Diencephalon (tissue), 1 donor: ENCODE results near the gene BTNL9. TPM values are rescaled to one million over a fixed set of nuclear protein-coding genes. Genes with fewer than 3 reads are reported as not detected.

ENCODE experiments used
- small RNA-seq: library from RNA; depleted of rRNA; stranded (forward); fragments of <200 nt; gene quantifications from one replicate; pipeline ENCODE3, GENCODE V24; 2014
- total RNA-seq: library from RNA; depleted of rRNA; stranded (reverse); fragments of >200 nt; gene quantifications from one replicate; pipeline ENCODE4 v1.2.3, GENCODE V29; 2014

BTNL9 gene
- total RNA-seq = 4.2 TPM

GRCh38 chr5:181039931-181040630 is at the start of gene BTNL9:
BTNL9 (plus strand) TSS chr5:181040266; CDS start chr5:181045490, 5,224 bp downstream.

Small RNAs within 50 kb of the gene (small RNA-seq; reads per million reads assigned to genes)
- gene MIR8089 (not detected), gene RNU6-1036P (not detected)

Other genes with a start within 250 kb of the BTNL9 start
- 27.2 TPM for gene MGAT1, start 237.5 kb upstream of the BTNL9 start, total RNA-seq
- 39.2 TPM for gene ZFP62, start 179.0 kb upstream of the BTNL9 start, total RNA-seq
- not detected for gene BTNL8, start 141.1 kb upstream of the BTNL9 start, total RNA-seq
- gene BTNL3, start 51.4 kb upstream of the BTNL9 start, total RNA-seq = not detected
- not detected for gene OR2V1, start 90.9 kb downstream of the BTNL9 start, total RNA-seq
- gene OR2V2, start 107.3 kb downstream of the BTNL9 start, total RNA-seq = not detected
- gene TRIM7, start 164.9 kb downstream of the BTNL9 start, total RNA-seq = 1.6 TPM
- 18.5 TPM for gene TRIM41, start 183.0 kb downstream of the BTNL9 start, total RNA-seq
- 3,012 TPM for gene RACK1, start 203.6 kb downstream of the BTNL9 start, total RNA-seq
- 17.3 TPM for gene TRIM52, start 220.9 kb downstream of the BTNL9 start, total RNA-seq